Activated naive CD8-positive, alpha-beta T cell (primary cell): Measurements from ENCODE around the gene PROK1.
"Not testable (repeated sequence)": the region's sequence is repeated elsewhere in the genome, so short reads cannot be mapped to it uniquely, and the experiment has no call there.

Source experiments
- H3K27ac Mint-ChIP-seq: one replicate; pipeline ENCODE4 v1.8.0; 2021; ENCODE audit warnings: mixed read lengths
- H3K27me3 Mint-ChIP-seq: one replicate; pipeline ENCODE4 v1.8.0; 2021; ENCODE audit warnings: mixed read lengths
- H3K36me3 Mint-ChIP-seq: one replicate; pipeline ENCODE4 v1.8.0; 2021; ENCODE audit warnings: mixed read lengths
- H3K4me1 Mint-ChIP-seq: one replicate; pipeline ENCODE4 v1.8.0; 2021; ENCODE audit warnings: low read depth, mixed read lengths
- H3K4me3 Mint-ChIP-seq: one replicate; pipeline ENCODE4 v1.8.0; 2021; ENCODE audit warnings: mild to moderate bottlenecking, mixed read lengths
- H3K9me3 Mint-ChIP-seq: one replicate; pipeline ENCODE4 v1.8.0; 2021; ENCODE audit warnings: low read depth, mixed read lengths

PROK1 gene

GRCh38 chr1:110424699-110425611 lies 26.0 kb upstream of the PROK1 start:
- Mint-ChIP-seq H3K36me3 (no peaks in the 10 kb centered on the region), H3K27ac (no peak overlapping the region), H3K4me1 (no peaks in the 10 kb centered on the region), H3K9me3 (no peaks in the 10 kb centered on the region), H3K4me3 (no peak overlapping the region), H3K27me3 (no peaks in the 10 kb centered on the region)

GRCh38 chr1:110425612-110426152 lies 25.3 kb upstream of the PROK1 start:
- H3K9me3 Mint-ChIP-seq: no peaks in the 10 kb centered on the region
- no peak overlapping the region for H3K27ac Mint-ChIP-seq
- H3K4me3 Mint-ChIP-seq: no peak overlapping the region
- no peaks in the 10 kb centered on the region for H3K4me1 Mint-ChIP-seq
- H3K27me3 Mint-ChIP-seq: no peaks in the 10 kb centered on the region
- no peaks in the 10 kb centered on the region for H3K36me3 Mint-ChIP-seq

- H3K4me1 Mint-ChIP-seq: no peaks in the 10 kb centered on the region
- H3K36me3 Mint-ChIP-seq: no peaks in the 10 kb centered on the region
- no peak overlapping the region for H3K27ac Mint-ChIP-seq
- H3K4me3 Mint-ChIP-seq: no peak overlapping the region
- no peaks in the 10 kb centered on the region for H3K9me3 Mint-ChIP-seq
- peaks cover 5% of the 10 kb centered on the region for H3K27me3 Mint-ChIP-seq
Measured at GRCh38 chr1:110426854-110427253, 24.1 kb upstream of the PROK1 start.

GRCh38 chr1:110428946-110429345 lies 22.0 kb upstream of the PROK1 start:
- H3K27me3 Mint-ChIP-seq: peaks cover 8% of the 10 kb centered on the region
- H3K27ac Mint-ChIP-seq: no peak overlapping the region
- no peak overlapping the region for H3K4me3 Mint-ChIP-seq
- H3K4me1 Mint-ChIP-seq: no peaks in the 10 kb centered on the region
- H3K36me3 Mint-ChIP-seq: no peaks in the 10 kb centered on the region
- H3K9me3 Mint-ChIP-seq: no peaks in the 10 kb centered on the region

- Mint-ChIP-seq H3K9me3 (no peaks in the 10 kb centered on the region), H3K4me1 (no peaks in the 10 kb centered on the region), H3K36me3 (no peaks in the 10 kb centered on the region), H3K27me3 (peaks cover 8% of the 10 kb centered on the region), H3K4me3 (no peak overlapping the region), H3K27ac (no peak overlapping the region)
Measured at GRCh38 chr1:110430366-110430765, 20.6 kb upstream of the PROK1 start.

- no peaks in the 10 kb centered on the region for H3K9me3 Mint-ChIP-seq
- no peaks in the 10 kb centered on the region for H3K36me3 Mint-ChIP-seq
- H3K27me3 Mint-ChIP-seq: peaks cover 8% of the 10 kb centered on the region
- no peak overlapping the region for H3K4me3 Mint-ChIP-seq
- no peak overlapping the region for H3K27ac Mint-ChIP-seq
- no peaks in the 10 kb centered on the region for H3K4me1 Mint-ChIP-seq
Measured at GRCh38 chr1:110430901-110431300, 20.0 kb upstream of the PROK1 start.

GRCh38 chr1:110433213-110433612 lies 17.7 kb upstream of the PROK1 start:
- Mint-ChIP-seq H3K27ac (no peak overlapping the region), H3K4me3 (no peak overlapping the region), H3K9me3 (no peaks in the 10 kb centered on the region), H3K4me1 (no peaks in the 10 kb centered on the region), H3K27me3 (peaks cover 8% of the 10 kb centered on the region), H3K36me3 (no peaks in the 10 kb centered on the region)

- H3K4me3 Mint-ChIP-seq: no peak overlapping the region
- H3K27ac Mint-ChIP-seq: no peak overlapping the region
- H3K36me3 Mint-ChIP-seq: no peaks in the 10 kb centered on the region
- no peaks in the 10 kb centered on the region for H3K9me3 Mint-ChIP-seq
- H3K4me1 Mint-ChIP-seq: no peaks in the 10 kb centered on the region
- H3K27me3 Mint-ChIP-seq: peaks cover 8% of the 10 kb centered on the region
Measured at GRCh38 chr1:110433803-110434202, 17.1 kb upstream of the PROK1 start.

GRCh38 chr1:110434946-110435345 lies 16.0 kb upstream of the PROK1 start:
- no peak overlapping the region for H3K27ac Mint-ChIP-seq
- no peak overlapping the region for H3K4me3 Mint-ChIP-seq
- H3K36me3 Mint-ChIP-seq: no peaks in the 10 kb centered on the region
- no peaks in the 10 kb centered on the region for H3K4me1 Mint-ChIP-seq
- H3K27me3 Mint-ChIP-seq: peaks cover 8% of the 10 kb centered on the region
- H3K9me3 Mint-ChIP-seq: no peaks in the 10 kb centered on the region

- Mint-ChIP-seq H3K4me1 (no peaks in the 10 kb centered on the region), H3K9me3 (no peaks in the 10 kb centered on the region), H3K27me3 (peaks cover 5% of the 10 kb centered on the region), H3K4me3 (no peak overlapping the region), H3K27ac (no peak overlapping the region), H3K36me3 (no peaks in the 10 kb centered on the region)
Measured at GRCh38 chr1:110436635-110437034, 14.3 kb upstream of the PROK1 start.

- H3K36me3 Mint-ChIP-seq, H3K4me1 Mint-ChIP-seq, H3K27me3 Mint-ChIP-seq, H3K27ac Mint-ChIP-seq, H3K4me3 Mint-ChIP-seq, H3K9me3 Mint-ChIP-seq: not testable (repeated sequence)
Measured at GRCh38 chr1:110437645-110438299, 13.2 kb upstream of the PROK1 start.

GRCh38 chr1:110438893-110439292 lies 12.1 kb upstream of the PROK1 start:
- no peaks in the 10 kb centered on the region for H3K27me3 Mint-ChIP-seq
- H3K27ac Mint-ChIP-seq: no peak overlapping the region

GRCh38 chr1:110439873-110440272 lies 11.1 kb upstream of the PROK1 start:
- H3K27me3 Mint-ChIP-seq, H3K36me3 Mint-ChIP-seq, H3K27ac Mint-ChIP-seq, H3K4me3 Mint-ChIP-seq, H3K4me1 Mint-ChIP-seq, H3K9me3 Mint-ChIP-seq: not testable (repeated sequence)

More at GRCh38 chr1:110438893-110439292, 12.1 kb upstream of the PROK1 start:
- Mint-ChIP-seq H3K36me3 (no peaks in the 10 kb centered on the region), H3K4me1 (no peaks in the 10 kb centered on the region), H3K9me3 (no peaks in the 10 kb centered on the region), H3K4me3 (no peak overlapping the region)

- Mint-ChIP-seq H3K9me3 (no peaks in the 10 kb centered on the region), H3K27me3 (no peaks in the 10 kb centered on the region), H3K4me3 (no peak overlapping the region), H3K4me1 (no peaks in the 10 kb centered on the region), H3K27ac (no peak overlapping the region), H3K36me3 (no peaks in the 10 kb centered on the region)
Measured at GRCh38 chr1:110440877-110441276, 10.1 kb upstream of the PROK1 start.

GRCh38 chr1:110441888-110442287 lies 9.1 kb upstream of the PROK1 start:
- H3K27ac Mint-ChIP-seq: no peak overlapping the region
- no peak overlapping the region for H3K4me3 Mint-ChIP-seq
- no peaks in the 10 kb centered on the region for H3K36me3 Mint-ChIP-seq
- no peaks in the 10 kb centered on the region for H3K4me1 Mint-ChIP-seq
- no peaks in the 10 kb centered on the region for H3K9me3 Mint-ChIP-seq
- H3K27me3 Mint-ChIP-seq: no peaks in the 10 kb centered on the region
